Loucy (cell line): Measurements from ENCODE around the gene FAXDC2.

Experiments
- H2AFZ ChIP-seq: fragments of 200-600 bp; sonication (generic); 2 replicates; pipeline ENCODE4 v1.6.0; 2016; ENCODE audit warnings: antibody characterized with exemption, mild to moderate bottlenecking, low read length, moderate library complexity
- H3F3A ChIP-seq: fragments of 200-600 bp; 2 replicates; pipeline ENCODE4 v1.6.0; 2016; ENCODE audit warnings: antibody characterized with exemption, low read depth, mild to moderate bottlenecking
- H3K27me3 ChIP-seq: fragments of 200-600 bp; sonication (generic); 2 replicates; pipeline ENCODE4 v1.6.1; 2014; ENCODE audit warnings: low read length, mild to moderate bottlenecking; ENCODE audit not compliant: insufficient read depth, poor library complexity, severe bottlenecking
- H3K36me3 ChIP-seq: fragments of 200-600 bp; sonication (generic); 2 replicates; pipeline ENCODE4 v1.6.1; 2016; ENCODE audit warnings: low read length; ENCODE audit not compliant: insufficient read depth
- H3K4me1 ChIP-seq: fragments of 200-600 bp; sonication (generic); 2 replicates; pipeline ENCODE4 v1.5.1; 2014; ENCODE audit warnings: low read length, mild to moderate bottlenecking; ENCODE audit not compliant: insufficient read depth, poor library complexity, severe bottlenecking
- H3K4me2 ChIP-seq: fragments of 200-600 bp; sonication (generic); 2 replicates; pipeline ENCODE4 v1.6.0; 2014; ENCODE audit warnings: antibody characterized with exemption, low read length, low read depth, mild to moderate bottlenecking; ENCODE audit not compliant: poor library complexity, severe bottlenecking
- H3K4me3 ChIP-seq: fragments of 200-600 bp; sonication (generic); 2 replicates; pipeline ENCODE4 v1.5.1; 2014; ENCODE audit warnings: low read length, mild to moderate bottlenecking, mixed read lengths; ENCODE audit not compliant: poor library complexity, severe bottlenecking
- H3K79me2 ChIP-seq: fragments of 200-600 bp; sonication (generic); 2 replicates; pipeline ENCODE4 v1.6.1; 2014; ENCODE audit warnings: low read length; ENCODE audit not compliant: insufficient read depth
- H3K9ac ChIP-seq: fragments of 200-600 bp; sonication (generic); 2 replicates; pipeline ENCODE4 v1.6.0; 2014; ENCODE audit warnings: mild to moderate bottlenecking, low read depth, low read length, moderate library complexity; ENCODE audit not compliant: poor library complexity, severe bottlenecking
- H3K9me2 ChIP-seq: fragments of 200-600 bp; sonication (generic); replicated peaks from 2 replicates; pipeline ENCODE4 v1.6.1; 2016; ENCODE audit warnings: low read depth, low read length, mixed read lengths
- H3K9me3 ChIP-seq: fragments of 200-600 bp; sonication (generic); 2 replicates; pipeline ENCODE4 v1.6.1; 2014; ENCODE audit warnings: mild to moderate bottlenecking, antibody characterized with exemption, low read length, low read depth; ENCODE audit not compliant: insufficient read depth
- H4K20me1 ChIP-seq: fragments of 200-600 bp; sonication (generic); 2 replicates; pipeline ENCODE4 v1.6.0; 2014; ENCODE audit warnings: antibody characterized with exemption, low read length, mild to moderate bottlenecking; ENCODE audit not compliant: insufficient read depth, poor library complexity, severe bottlenecking
- CTCF ChIP-seq: fragments of 200-600 bp; sonication (generic); conservative IDR thresholded peaks from 2 replicates; pipeline ENCODE4 v1.5.1; 2014; ENCODE audit warnings: mild to moderate bottlenecking, antibody characterized with exemption, low read length
- EZH2phosphoT487 ChIP-seq: fragments of 200-600 bp; IDR thresholded peaks from 2 replicates; pipeline ENCODE4 v1.6.1; 2018; ENCODE audit warnings: antibody characterized with exemption, mild to moderate bottlenecking, moderate library complexity, borderline replicate concordance

The FAXDC2 gene

GRCh38 chr5:154873791-154874331 lies 23.5 kb upstream of the FAXDC2 start:
- Histone ChIP-seq H3K4me2 (no peak overlapping the region), H2AFZ (no peak overlapping the region), H3K9ac (no peak overlapping the region), H3K4me1 (no peaks in the 10 kb centered on the region), H3K4me3 (no peak overlapping the region), H3K9me2 (no peaks in the 10 kb centered on the region), H3F3A (no peaks in the 10 kb centered on the region), H3K36me3 (peaks cover 41% of the 10 kb centered on the region; the same call in 1 of the 2 replicates), H3K79me2 (no peaks in the 10 kb centered on the region), H4K20me1 (no peaks in the 10 kb centered on the region), H3K9me3 (no peaks in the 10 kb centered on the region), H3K27me3 (no peaks in the 10 kb centered on the region)
- no peak for TF ChIP-seq EZH2phosphoT487
- TF ChIP-seq CTCF = no peak

DNA sequence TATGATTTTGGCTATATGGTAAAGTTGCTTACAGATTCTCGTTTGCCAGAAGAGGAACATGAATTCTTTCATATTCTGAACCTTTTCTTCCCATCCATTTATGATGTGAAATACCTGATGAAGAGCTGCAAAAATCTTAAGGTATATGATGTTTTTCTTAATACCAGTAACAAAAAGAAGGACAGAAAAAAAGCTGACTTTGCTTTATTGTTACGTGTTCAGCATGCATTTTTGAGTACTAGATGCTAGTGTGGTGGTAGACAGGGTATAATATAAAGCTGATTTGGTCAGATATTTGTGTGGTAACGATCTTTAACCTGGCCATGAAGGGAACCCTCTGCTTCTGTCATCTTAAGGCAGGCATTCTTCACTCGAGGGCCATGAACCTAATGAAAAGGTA lies 21.3 kb upstream of the FAXDC2 start:
- no peak overlapping the region for H2AFZ ChIP-seq
- H3K9me3 ChIP-seq = no peaks in the 10 kb centered on the region
- no peaks in the 10 kb centered on the region for H3K4me1 ChIP-seq
- no peak overlapping the region for H3K9ac ChIP-seq
- no peaks in the 10 kb centered on the region for H3K27me3 ChIP-seq
- no peak overlapping the region for H3K4me3 ChIP-seq
- H3K79me2 ChIP-seq = no peaks in the 10 kb centered on the region
- no peaks in the 10 kb centered on the region for H3F3A ChIP-seq
- no peak overlapping the region for H3K4me2 ChIP-seq
- peaks cover 46% of the 10 kb centered on the region; the same call in 1 of the 2 replicates for H3K36me3 ChIP-seq
- no peak for TF ChIP-seq EZH2phosphoT487
- TF ChIP-seq CTCF = no peak
- no peaks in the 10 kb centered on the region for H3K9me2 ChIP-seq
- peaks cover 3% of the 10 kb centered on the region for H4K20me1 ChIP-seq

DNA sequence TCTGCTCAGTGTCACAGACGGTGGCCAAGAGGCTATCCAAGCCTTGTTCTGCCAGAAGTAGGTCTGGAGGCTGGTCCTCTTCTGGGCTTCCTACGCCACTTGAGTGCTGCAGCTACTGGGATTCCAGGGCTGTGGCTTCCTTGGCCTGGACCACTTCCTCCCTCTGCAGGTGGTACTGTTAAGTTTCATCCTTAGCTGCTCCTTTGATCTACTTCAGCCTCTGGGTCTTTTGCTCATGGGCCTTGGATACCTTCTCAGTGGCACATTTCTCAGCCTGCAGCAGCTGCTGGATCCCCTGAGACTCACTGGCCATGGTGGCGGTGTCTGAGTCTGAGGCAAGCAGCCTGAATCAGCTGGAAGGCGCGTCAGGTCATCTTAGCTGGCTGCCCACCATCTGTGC lies 18.3 kb upstream of the FAXDC2 start:
- Histone ChIP-seq H2AFZ (no peak overlapping the region), H3K79me2 (peaks cover 20% of the 10 kb centered on the region), H3K36me3 (peaks cover 44% of the 10 kb centered on the region; the same call in 1 of the 2 replicates), H3F3A (no peaks in the 10 kb centered on the region), H3K4me1 (no peaks in the 10 kb centered on the region), H3K9me3 (no peaks in the 10 kb centered on the region), H4K20me1 (peaks cover 11% of the 10 kb centered on the region), H3K4me2 (no peak overlapping the region), H3K27me3 (no peaks in the 10 kb centered on the region), H3K9ac (no peak overlapping the region), H3K4me3 (no peak overlapping the region), H3K9me2 (no peaks in the 10 kb centered on the region)
- TF ChIP-seq CTCF (peak; percentile 18; the same call in 1 of the 2 replicates), EZH2phosphoT487 (no peak)
